Ascending aorta (tissue), 2 donors: ENCODE data around the gene GYPC. TPM values are rescaled to one million over a fixed set of nuclear protein-coding genes. Genes with fewer than 3 reads are reported as not detected.
A peak's percentile ranks its signal among the peaks of the same experiment; 100 is the strongest.
"Not testable (repeated sequence)": the region's sequence is repeated elsewhere in the genome, so short reads cannot be mapped to it uniquely, and the experiment has no call there.

Experiments
- DNase-seq, 2 donors: peaks; one replicate each; pipeline ENCODE4 v3.0.0-alpha.2; 2019; ENCODE audit warnings: low spot score in 2 of 2
- H3K27ac ChIP-seq, 2 donors: fragments of 200-600 bp; sonication (generic); one replicate each; pipeline ENCODE4 v1.5.1; 2016 to 2017; ENCODE audit warnings: mild to moderate bottlenecking in 1 of 2
- H3K27me3 ChIP-seq: fragments of 200-600 bp; sonication (generic); one replicate; pipeline ENCODE4 v1.5.1; 2017
- H3K36me3 ChIP-seq, 2 donors: fragments of 200-600 bp; sonication (generic); one replicate each; pipeline ENCODE4 v1.5.1; 2016
- H3K4me1 ChIP-seq, 2 donors: fragments of 200-600 bp; sonication (generic); one replicate each; pipeline ENCODE4 v1.5.1; 2016 to 2017; ENCODE audit warnings: mild to moderate bottlenecking in 1 of 2
- H3K4me3 ChIP-seq, 2 donors: fragments of 200-600 bp; sonication (generic); one replicate each; pipeline ENCODE4 v1.5.1; 2016 to 2017; ENCODE audit warnings: mild to moderate bottlenecking in 1 of 2
- H3K9me3 ChIP-seq, 2 donors: fragments of 200-600 bp; sonication (generic); one replicate each; pipeline ENCODE4 v1.5.1; 2016
- intact Hi-C: fragments of 100-400 bp; cut with DNase I; formaldehyde crosslinking; loops from one replicate; pipeline ENCODE4 v1.15.1; 2023
- total RNA-seq: library from RNA; depleted of rRNA; stranded (reverse); fragments of >200 nt; gene quantifications from one replicate; pipeline ENCODE4 v1.1.0, GENCODE V29; 2016
- TF ChIP-seq, protein P1 (sequence below), 3 experiments: fragments of 200-600 bp in 2 of 3; fragments of 450-650 bp in 1 of 3; sonication (generic) in 2 of 3; IDR thresholded peaks; one replicate each; pipeline ENCODE4 v1.5.1; 2016 to 2019; ENCODE audit warnings: antibody characterized with exemption in 3 of 3, mild to moderate bottlenecking in 1 of 3, moderate library complexity in 1 of 3

The GYPC gene
- total RNA-seq, 1 donor from 2014 or later = 94.7 TPM

DNA sequence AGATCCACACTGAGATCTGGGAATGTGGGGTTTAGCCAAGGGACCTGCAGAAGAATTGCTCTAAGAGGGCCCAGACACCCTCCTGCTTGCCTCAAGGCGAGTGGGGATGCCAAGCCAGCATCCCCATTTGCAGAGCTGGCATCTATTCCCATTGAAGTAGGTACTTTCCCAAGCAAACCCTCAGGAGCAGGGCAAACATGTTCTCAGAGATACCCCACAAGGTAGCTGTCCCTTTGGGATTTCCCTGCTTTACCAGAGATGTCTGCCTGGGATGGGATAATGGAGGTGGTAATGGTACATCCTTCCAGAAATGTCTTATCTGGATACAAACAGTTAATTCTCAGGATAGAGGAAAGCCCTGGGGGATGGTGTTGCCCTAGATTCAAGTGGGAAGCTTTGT lies 51.2 kb downstream of the GYPC start:
- no peaks in the 10 kb centered on the region for H3K9me3 ChIP-seq
- no peak overlapping the region for H3K4me3 ChIP-seq
- peak in 1 of 2 donors; percentile 41 for DNase-seq
- TF ChIP-seq, protein P1, sequence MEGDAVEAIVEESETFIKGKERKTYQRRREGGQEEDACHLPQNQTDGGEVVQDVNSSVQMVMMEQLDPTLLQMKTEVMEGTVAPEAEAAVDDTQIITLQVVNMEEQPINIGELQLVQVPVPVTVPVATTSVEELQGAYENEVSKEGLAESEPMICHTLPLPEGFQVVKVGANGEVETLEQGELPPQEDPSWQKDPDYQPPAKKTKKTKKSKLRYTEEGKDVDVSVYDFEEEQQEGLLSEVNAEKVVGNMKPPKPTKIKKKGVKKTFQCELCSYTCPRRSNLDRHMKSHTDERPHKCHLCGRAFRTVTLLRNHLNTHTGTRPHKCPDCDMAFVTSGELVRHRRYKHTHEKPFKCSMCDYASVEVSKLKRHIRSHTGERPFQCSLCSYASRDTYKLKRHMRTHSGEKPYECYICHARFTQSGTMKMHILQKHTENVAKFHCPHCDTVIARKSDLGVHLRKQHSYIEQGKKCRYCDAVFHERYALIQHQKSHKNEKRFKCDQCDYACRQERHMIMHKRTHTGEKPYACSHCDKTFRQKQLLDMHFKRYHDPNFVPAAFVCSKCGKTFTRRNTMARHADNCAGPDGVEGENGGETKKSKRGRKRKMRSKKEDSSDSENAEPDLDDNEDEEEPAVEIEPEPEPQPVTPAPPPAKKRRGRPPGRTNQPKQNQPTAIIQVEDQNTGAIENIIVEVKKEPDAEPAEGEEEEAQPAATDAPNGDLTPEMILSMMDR (IDR thresholded peaks at IDR 0.05) = no peak
- intact Hi-C loops = no loop called here
- H3K27ac ChIP-seq = no peak overlapping the region
- H3K36me3 ChIP-seq = no peaks in the 10 kb centered on the region
- peaks cover 0 to 4% of the 10 kb centered on the region in 2 donors for H3K4me1 ChIP-seq
- no peaks in the 10 kb centered on the region for H3K27me3 ChIP-seq

DNA sequence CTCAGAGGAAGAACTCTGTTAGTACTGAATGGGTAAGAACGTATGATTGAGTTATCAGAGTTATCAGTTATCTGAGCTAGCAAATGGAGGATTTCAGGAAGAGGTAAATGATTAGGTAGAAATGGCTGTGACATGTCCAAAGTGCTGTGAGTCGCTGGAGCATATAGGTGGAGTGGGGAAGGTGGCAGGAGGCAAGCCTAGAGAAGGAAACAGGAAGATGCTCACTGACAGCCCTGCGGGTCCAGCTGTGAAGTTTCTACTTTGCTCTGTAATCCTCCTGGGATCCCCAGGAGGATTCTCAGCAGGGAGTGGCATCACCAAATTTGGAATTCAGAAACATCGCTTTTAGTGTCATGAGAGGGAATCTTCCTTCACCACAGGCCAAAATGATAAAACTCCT lies 52.0 kb downstream of the GYPC start:
- Histone ChIP-seq H3K27ac (no peak overlapping the region), H3K4me3 (no peak overlapping the region), H3K36me3 (no peaks in the 10 kb centered on the region), H3K9me3 (no peaks in the 10 kb centered on the region), H3K4me1 (peaks cover 0 to 4% of the 10 kb centered on the region in 2 donors), H3K27me3 (no peaks in the 10 kb centered on the region)
- TF ChIP-seq, protein P1 (IDR thresholded peaks at IDR 0.05) = no peak
- intact Hi-C loops = no loop called here
- DNase-seq = peak in 1 of 2 donors; percentile 3

DNA sequence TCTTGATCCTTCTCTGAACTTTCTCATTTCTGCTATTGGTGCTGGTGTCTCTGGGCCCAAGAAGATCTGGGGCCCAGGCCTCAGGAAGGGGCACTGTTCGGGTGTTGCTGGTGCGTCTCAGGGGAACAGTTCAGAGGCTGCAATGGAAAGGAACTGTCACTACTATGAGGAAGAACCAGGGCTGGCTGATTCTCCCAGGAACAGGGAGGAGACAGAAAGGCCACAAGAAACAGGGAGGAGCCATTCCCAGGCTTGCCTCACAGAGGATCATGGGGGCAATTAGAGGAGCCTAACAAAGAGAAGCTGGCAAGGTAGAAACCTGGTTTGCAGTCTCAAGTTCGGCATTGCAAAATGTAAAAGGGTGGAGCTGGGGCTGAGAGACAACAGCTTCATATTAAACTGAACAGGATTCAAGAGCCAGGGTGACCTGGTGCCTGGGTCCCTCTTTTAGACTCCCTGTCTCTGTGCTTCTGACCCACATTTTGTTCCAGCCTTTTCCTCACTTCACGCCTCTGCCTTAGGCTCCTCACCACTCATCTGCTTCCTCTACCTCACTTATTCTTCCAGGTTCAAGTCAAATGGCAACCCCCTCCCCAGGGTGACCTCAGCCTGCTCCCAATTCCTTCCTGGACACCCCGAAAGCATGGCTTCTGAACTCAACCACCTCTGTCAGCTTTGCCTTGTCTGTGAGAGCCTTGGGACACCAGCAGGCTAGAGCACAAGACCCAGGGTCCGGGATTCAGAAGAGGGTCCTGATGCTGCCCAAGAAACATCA lies 58.4 kb downstream of the GYPC start:
- Histone ChIP-seq H3K9me3 (no peaks in the 10 kb centered on the region), H3K4me3 (no peak overlapping the region), H3K36me3 (no peaks in the 10 kb centered on the region), H3K4me1 (no peaks in the 10 kb centered on the region), H3K27me3 (no peaks in the 10 kb centered on the region), H3K27ac (no peak overlapping the region)
- TF ChIP-seq, protein P1 (IDR thresholded peaks at IDR 0.05) = no peak
- peak in 1 of 2 donors; percentile 57 for DNase-seq
- intact Hi-C loops = no loop called here

DNA sequence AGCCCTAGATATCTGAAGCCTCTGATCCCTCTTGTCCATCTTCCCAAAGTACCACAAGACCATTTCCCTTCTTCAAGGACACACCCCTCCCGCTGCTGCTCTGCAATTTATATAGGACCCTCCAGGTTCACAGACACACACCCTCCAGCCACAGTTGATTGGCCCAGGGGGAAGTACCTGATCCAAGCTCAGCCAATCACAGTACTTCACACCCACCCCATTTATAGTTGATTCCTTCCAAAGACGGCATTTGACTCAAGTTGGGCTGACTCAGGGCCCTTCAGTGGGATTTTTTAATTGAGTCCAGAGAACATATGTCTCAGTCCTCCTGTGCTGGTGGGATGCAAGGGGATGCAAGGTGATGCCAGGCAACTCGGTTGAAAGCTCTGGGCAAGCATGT lies 59.2 kb downstream of the GYPC start:
- TF ChIP-seq, protein P1 (IDR thresholded peaks at IDR 0.05) = no peak
- H3K4me3 ChIP-seq = no peak overlapping the region
- peak in 1 of 2 donors; percentile 33 for DNase-seq
- no peaks in the 10 kb centered on the region for H3K9me3 ChIP-seq
- H3K27ac ChIP-seq = no peak overlapping the region
- intact Hi-C loops = no loop called here
- H3K27me3 ChIP-seq = no peaks in the 10 kb centered on the region
- no peaks in the 10 kb centered on the region for H3K4me1 ChIP-seq
- no peaks in the 10 kb centered on the region for H3K36me3 ChIP-seq

DNA sequence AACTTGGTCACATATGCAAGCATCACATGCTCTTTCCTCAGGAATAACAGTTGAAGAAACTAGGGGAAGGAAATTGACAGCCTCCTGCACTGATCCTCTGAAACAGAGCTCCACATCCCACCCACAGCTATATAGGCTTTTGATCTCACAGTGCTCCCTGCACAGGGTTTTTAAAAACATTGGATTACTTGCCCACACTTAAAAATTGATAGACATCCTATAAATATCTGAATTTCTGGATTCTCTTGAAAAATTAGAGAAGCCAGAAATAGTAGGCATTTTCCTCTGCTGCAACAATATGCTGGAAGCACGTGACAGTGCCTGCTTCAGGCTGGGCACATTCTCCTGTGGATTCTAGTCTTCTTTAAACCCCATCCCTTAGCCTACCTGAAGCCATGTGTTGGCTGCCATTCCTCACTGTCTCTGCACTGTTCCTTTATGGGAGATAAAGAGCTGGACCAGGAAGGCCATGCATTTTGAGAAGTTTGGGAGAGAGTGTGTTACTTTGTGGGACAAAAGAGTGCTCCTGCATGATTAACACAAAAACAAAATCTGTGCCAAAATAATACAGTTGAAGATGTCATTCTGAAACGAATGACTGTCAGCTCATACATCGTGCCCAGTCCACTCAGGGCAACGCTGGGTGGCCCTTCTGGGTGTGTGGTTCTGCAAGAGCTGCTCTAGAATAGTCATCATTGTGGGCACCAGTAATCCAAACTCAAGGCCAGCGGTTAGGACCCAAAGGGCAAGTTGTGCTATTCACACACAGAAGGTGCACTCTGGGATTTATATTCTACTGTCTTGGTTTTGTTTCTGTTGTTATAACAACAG lies 59.8 kb downstream of the GYPC start:
- H3K4me3 ChIP-seq = no peak overlapping the region
- intact Hi-C loops = no loop called here
- DNase-seq = peak in 1 of 2 donors; percentile 2

DNA sequence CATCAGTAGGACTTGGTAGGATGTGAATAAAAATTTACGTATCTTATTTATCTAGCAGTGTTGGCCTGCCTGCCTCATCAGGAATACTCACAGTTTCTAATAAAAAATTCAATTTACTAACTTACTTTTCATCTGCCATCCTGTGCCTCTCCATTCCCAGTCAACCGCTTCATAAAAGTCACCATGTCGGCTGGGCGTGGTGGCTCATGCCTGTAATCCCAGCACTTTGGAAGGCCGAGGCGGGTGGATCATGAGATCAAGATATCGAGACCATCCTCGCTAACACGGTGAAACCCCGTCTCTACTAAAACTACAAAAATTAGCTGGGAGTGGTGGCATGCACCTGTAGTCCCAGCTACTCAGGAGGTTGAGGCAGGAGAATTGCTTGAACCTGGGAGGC lies 61.3 kb downstream of the GYPC start:
- H3K4me3 ChIP-seq, H3K27ac ChIP-seq, H3K4me1 ChIP-seq, H3K36me3 ChIP-seq, H3K9me3 ChIP-seq, DNase-seq, H3K27me3 ChIP-seq, intact Hi-C loops: not testable (repeated sequence)

More for the DNA sequence above, 59.8 kb downstream of the GYPC start:
- Histone ChIP-seq H3K36me3 (no peaks in the 10 kb centered on the region), H3K9me3 (no peaks in the 10 kb centered on the region), H3K4me1 (no peaks in the 10 kb centered on the region), H3K27ac (no peak overlapping the region), H3K27me3 (no peaks in the 10 kb centered on the region)
- TF ChIP-seq, protein P1 (IDR thresholded peaks at IDR 0.05) = no peak
